GM10847 (cell line): ENCODE results near the gene SLC1A3.

Experiments
- POLR2A ChIP-seq: IDR thresholded peaks from 2 replicates; pipeline ENCODE4 v1.6.1; 2011; ENCODE audit not compliant: insufficient read length; ENCODE audit errors: extremely low read depth

Gene SLC1A3

DNA sequence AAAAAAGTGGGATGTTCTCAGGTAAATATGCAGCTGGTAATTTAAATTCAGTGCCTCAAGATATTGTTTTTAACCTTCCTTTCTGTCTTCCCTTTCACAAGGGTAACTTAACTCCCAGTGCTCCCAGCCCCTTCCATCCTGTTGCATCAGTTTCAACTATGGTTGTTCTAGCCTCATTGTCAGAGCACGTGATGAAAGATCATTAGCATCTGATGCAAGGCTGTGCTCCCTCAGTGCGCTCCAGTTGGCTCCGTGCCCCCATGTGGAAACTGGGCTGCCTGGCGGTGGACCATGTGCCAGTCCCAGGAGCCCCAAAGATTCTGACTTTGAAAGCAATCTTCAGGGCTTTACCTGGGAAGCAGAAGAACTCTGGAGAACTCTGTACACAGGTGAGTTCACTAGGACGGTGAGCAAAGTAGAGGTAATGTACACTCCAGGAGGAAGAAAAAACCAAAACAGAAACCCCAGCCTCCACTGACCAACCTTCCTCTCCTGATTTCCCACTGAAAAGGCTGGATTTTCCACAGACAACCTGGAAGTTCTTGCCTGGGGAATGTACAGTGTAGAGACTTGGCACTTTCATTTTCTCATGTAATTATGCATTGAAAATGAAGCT lies 96.9 kb downstream of the SLC1A3 start:
- no peak for TF ChIP-seq POLR2A

- no peak for TF ChIP-seq POLR2A
These were observed 97.7 kb downstream of the SLC1A3 start for GRCh38 chr5:36704131-36704530.

GRCh38 chr5:36705055-36705454 lies 98.6 kb downstream of the SLC1A3 start:
- TF ChIP-seq POLR2A = no peak

DNA sequence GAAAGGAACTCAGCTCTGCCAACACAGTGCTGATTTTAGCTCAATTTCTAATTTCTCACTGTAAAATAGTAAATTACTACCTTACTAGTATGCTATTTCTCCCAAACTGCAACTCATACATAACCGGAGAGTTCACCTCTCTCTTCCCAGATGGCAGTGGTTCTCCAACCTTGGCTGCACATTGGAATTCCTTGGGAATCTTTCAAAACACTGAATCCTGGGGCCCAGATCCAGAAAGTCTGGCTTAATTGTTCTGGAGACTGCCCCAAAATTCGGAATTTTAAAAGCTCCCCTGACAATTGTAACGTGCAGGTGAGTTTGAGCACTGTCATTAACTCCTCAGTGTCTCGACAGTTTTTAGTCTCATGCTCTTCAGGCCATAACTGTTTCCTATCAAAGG lies 100.3 kb downstream of the SLC1A3 start:
- no peak for TF ChIP-seq POLR2A

- TF ChIP-seq POLR2A = no peak
These were observed 102.6 kb downstream of the SLC1A3 start for GRCh38 chr5:36708996-36709395.

DNA sequence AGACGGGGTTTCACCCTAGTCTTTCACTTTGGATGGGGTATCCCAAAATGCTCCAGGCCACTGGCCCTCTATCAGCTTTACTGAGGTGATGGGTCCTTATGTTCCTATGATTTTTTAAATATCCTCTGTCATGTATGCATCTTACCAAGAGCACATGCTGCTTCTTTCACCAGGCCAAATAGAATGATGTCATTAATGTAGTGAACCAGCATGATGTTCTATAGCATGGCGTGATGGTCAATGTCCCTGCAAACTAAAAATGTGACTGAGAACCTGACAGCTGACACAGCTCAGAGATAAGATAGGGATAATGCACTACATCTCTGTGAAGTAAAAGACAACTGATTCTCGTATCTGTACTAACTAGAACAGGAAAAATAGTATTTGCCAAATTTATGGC lies 103.6 kb downstream of the SLC1A3 start:
- no peak for TF ChIP-seq POLR2A

DNA sequence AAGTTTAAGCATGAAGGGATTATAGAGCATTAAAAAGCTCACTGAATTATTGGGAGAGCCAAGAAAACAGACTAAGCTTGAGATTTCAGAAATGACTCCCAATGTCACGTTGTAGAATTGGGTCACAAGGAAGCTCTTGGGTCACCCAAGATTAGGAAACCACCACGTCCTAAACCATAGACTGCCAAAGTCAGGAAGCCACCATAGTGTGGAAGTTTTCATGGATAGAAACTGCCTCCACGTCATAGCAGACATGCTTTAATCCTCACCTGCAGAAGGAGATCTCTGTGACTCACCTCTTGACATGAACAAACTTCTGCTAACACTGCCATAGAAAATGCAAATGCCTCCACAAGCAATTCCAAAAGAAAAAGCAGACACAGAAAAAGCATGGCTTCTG lies 106.3 kb downstream of the SLC1A3 start:
- TF ChIP-seq POLR2A = no peak

DNA sequence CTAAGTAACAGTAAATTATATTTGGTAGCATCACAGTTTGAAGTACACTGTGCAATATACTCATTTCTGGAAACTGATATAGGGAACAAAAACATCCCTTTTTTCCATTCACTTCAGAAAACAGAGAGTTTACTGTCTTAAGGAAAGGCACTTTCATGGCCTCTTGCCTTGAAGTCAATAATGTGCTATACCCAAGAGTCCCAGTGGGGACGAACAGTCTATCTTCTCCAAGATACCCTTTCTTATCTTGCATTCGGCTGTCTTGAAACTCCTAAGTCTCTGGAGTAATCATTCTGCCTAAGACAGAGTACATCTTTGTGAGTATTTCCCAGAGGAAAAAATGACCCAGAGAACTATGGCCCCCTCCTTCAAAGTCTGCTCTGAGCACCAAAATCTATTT lies 107.1 kb downstream of the SLC1A3 start:
- no peak for TF ChIP-seq POLR2A

DNA sequence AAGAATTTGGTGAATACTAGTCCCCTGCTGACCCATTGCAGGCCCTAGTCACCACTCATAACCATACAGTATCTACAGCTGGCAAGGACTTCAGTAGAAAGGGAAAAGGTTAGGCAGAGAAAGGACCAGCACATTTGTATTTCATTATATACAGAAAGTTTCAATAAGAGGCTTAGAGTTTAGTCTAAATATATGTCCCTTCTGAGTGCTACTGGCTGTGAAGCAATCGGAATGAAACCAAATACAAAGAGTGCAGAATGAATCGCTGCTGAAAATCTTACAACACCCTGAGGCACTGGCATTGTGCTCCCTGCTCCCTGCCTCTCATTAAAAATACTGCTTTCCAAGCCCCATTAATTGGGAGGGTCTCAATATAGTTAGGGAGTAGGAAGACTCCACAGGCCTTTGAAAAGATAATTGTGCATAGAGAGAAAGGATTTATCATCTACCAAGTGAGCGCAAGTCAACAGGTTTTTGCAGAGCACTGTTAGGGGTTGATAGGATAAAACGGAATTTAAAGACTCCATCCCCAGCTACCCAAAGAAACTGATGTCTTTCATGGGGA lies 110.8 kb downstream of the SLC1A3 start:
- no peak for TF ChIP-seq POLR2A

DNA sequence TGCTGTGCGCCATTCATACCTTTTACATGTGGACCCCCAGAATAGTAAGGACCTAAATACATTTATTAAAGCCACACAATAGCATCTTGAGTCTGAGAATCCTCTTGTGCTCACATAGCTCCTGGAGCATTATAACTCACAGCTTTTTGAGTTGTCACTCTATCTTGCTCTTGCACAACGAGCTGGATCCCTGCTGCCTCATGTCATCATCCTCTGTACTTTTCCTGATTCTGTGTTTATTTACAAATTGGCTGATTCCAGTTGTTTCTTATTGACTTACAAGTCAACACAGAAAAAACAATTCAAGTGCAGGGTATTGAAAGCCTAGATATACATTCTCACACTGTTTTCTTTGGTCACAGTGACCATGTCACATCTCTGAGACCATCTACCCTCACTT lies 112.9 kb downstream of the SLC1A3 start:
- TF ChIP-seq POLR2A = no peak

- no peak for TF ChIP-seq POLR2A
These were observed 114.3 kb downstream of the SLC1A3 start for GRCh38 chr5:36720688-36721087.

DNA sequence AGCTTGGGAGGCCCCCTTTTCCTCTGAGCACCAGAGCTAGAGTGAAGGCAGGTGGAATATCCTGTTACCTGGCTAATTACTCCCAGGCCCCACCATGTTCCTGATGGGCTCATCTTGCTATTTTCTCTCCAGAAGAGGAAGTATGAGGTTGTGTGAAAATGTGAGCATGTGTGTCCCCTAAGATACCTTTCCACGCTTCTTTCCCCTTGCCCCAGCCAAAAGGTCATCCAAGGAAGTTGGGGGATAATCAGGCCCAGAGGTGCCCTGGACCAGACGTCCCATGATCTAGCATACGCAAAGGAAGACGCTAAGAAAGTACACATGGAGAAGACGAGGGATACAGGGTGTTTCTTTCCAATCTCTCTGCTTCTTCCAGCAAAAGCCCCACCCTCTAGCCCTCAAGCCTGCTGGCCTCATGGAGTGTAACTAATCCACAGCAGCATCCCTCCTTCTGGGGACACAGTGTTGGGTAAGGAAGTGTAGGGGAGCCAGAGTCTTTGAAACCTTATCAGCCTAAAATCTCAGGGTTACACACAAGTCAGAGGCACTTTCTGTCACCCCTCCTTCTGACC lies 115.3 kb downstream of the SLC1A3 start:
- no peak for TF ChIP-seq POLR2A

DNA sequence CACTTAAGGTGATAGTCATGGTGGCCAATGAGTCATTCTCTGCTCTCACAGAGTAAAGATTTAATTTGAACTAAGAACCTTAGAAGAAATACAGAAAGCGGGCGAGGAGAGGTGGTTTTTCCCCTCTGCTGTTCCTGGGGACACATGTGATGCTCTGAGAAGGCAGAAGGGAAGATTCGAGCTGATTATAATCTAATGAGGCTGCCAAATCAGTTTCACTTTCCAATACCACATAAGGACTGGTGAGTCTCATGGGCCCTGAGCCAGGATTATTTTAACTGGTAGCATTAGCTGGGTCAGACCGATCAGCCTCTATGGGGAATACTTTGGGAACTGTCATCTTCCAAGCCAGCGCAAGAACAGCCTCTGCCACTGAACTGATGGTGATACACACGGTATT lies 116.5 kb downstream of the SLC1A3 start:
- no peak for TF ChIP-seq POLR2A

- no peak for TF ChIP-seq POLR2A
These were observed 117.5 kb downstream of the SLC1A3 start for GRCh38 chr5:36723912-36724311.

DNA sequence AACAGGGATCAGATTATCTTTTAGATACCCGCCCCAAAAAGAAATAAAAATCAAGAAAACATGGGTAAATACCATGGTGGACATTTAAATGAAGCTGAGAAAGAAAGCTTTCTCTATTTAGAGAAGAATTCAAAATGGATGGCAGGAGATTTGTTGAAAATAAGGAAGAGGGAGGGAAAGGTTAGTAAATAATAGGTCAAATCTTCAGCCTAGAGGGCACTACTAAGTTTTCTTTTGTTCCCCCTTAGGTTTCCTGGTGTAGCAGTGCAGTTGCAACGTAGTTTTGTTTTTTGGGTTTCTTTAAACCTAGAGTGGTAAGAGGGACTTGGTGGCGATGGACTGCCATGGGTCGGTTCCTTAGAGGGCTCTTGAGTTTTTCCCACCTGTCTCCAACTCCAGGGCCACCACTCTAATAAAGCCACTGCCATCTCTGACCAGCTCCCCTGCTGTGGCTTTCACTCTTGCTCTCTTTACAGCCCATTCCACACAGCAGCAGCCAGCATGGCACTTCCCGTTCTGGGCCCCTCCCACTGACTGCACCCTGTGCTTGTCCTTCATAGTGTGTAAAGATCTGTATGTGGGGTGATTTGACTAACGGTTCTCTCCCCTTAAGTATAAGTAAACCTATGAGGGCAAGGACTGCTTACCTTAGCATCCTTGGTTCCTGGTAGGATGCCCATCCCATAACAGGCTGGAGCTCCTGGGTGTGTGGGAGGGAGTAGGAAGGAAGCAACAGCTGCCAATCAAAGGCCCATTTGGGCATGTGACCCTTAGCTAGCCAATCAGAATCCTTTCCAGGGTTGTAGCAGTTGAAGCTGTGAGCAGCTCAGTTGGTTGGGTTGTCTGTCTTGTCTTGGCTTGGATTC lies 118.3 kb downstream of the SLC1A3 start:
- no peak for TF ChIP-seq POLR2A

GRCh38 chr5:36726317-36726716 lies 119.9 kb downstream of the SLC1A3 start:
- no peak for TF ChIP-seq POLR2A
